Measurements from ENCODE around the gene QSOX2. TPM values are rescaled to one million over a fixed set of nuclear protein-coding genes. Genes with fewer than 3 reads are reported as not detected.

QSOX2 gene
- total RNA-seq, 4 donors from 2014 or later: 5.6 to 18.5 (median 6.6) TPM

DNA sequence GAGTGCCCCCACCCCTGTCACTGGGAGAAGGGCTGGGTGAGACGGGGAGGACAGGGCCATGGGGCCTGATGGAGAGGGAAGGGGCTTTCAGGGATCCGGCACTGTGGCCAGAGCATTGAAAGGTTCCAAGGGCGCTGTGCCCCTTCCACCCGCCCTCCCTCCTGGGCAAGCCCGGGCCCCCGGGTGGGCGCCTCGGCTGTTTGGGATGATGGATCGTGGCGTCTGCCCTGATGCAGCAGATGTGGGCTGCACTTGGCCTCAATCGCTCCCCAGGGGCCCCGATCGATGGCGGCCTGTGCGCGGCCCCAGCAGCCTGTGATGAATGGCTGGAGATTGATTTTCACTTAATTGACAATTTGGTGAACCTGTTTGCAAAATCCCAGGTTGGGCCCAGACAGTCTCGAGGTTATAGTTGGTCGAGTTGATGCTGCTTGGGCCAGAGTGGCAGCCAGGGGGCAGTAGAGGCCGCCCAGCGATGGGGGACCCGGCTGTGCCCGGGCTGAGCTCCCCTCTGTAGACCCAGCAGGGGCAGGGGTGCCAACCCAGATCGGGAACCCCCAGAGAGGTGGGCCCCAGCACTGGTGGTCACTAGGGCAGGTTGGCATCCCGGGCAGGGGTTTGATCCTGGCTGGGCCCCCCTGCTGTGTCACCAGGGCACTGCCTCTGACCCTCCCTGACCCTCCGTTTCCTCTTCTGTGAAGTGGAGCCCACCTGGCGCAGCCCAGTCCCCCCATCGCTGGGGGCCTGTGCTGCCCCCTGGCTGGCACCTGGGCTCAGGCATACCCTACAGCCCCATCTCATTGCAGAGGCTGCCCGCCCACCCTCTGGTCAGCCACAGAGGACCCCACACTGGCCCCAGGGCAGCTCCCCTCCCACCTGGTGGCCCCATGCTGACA, 75.4 kb downstream of the QSOX2 start:
- TF ChIP-seq, protein P1, sequence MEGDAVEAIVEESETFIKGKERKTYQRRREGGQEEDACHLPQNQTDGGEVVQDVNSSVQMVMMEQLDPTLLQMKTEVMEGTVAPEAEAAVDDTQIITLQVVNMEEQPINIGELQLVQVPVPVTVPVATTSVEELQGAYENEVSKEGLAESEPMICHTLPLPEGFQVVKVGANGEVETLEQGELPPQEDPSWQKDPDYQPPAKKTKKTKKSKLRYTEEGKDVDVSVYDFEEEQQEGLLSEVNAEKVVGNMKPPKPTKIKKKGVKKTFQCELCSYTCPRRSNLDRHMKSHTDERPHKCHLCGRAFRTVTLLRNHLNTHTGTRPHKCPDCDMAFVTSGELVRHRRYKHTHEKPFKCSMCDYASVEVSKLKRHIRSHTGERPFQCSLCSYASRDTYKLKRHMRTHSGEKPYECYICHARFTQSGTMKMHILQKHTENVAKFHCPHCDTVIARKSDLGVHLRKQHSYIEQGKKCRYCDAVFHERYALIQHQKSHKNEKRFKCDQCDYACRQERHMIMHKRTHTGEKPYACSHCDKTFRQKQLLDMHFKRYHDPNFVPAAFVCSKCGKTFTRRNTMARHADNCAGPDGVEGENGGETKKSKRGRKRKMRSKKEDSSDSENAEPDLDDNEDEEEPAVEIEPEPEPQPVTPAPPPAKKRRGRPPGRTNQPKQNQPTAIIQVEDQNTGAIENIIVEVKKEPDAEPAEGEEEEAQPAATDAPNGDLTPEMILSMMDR (IDR thresholded peaks at IDR 0.05): no peak
- ATAC-seq (ENCODE audit: low FRiP score) (peak; percentile 12), DNase-seq (ENCODE audit: low spot score) (no peak)

- no peak for DNase-seq (ENCODE audit: low spot score)
Observed at GRCh38 chr9:136169495-136169894, 76.1 kb downstream of the QSOX2 start.

DNA sequence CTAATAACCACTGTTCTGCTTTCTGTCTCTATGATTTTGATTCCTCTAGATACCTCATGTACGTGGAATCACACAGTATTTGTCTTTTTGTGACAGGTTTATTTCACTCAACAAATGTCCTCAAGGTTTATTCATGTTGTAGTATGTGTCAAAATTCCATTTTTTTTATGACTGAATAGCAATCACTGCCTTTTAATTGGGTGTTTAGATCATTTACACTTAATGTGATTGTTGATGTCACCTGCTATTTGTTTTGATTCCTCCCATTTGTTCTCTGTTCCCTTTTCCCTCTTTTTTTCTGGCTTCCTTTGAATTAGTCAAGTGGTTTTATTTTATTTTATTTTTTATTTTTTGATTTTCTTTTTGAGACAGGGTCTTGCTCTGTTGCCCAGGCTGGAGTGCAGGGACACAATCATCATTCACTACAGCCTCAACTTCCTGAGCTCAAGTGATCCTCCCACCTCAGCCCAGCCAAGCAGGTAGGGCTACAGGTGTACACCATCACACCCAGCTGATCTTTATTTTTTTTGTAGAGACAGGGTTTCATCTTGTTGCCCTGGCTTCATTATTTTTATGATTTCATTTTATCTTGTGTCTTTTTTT, 82.3 kb downstream of the QSOX2 start:
- ATAC-seq (ENCODE audit: low FRiP score): no peak
- TF ChIP-seq, protein P1 (IDR thresholded peaks at IDR 0.05): no peak
- no peak for DNase-seq (ENCODE audit: low spot score)

More at GRCh38 chr9:136169495-136169894, 76.1 kb downstream of the QSOX2 start:
- ATAC-seq (ENCODE audit: low FRiP score): no peak
- TF ChIP-seq, protein P1 (IDR thresholded peaks at IDR 0.05): no peak

- no peak for ATAC-seq (ENCODE audit: low FRiP score)
- no peak for DNase-seq (ENCODE audit: low spot score)
- TF ChIP-seq, protein P1 (IDR thresholded peaks at IDR 0.05): no peak
Observed at GRCh38 chr9:136160995-136161610, 84.5 kb downstream of the QSOX2 start.

DNA sequence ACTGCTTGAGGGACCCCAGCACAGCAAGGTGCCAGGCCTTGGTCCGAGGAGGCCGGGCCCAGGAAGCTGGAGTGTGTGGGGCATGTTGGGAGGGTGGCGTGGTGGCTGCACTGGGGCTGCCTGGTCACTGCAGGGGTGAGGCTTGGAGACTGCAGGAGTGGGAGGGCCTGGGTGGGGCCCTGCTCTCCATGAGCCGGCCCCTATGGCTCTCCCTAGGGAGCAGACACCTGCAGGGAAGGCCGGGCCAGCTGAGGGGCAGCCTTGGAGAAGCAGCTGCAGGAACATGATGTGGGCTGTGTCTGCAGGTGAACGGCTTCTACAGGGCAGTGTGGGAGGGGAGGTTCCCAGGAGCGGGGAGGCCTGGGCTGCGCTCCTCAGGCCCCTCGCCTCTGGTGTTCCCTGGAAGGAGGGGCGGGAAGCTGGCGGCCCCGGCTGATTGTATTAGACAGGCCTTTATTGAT, 85.2 kb downstream of the QSOX2 start:
- ATAC-seq (ENCODE audit: low FRiP score): no peak
- DNase-seq (ENCODE audit: low spot score): no peak
- TF ChIP-seq, protein P1 (IDR thresholded peaks at IDR 0.05): no peak

DNA sequence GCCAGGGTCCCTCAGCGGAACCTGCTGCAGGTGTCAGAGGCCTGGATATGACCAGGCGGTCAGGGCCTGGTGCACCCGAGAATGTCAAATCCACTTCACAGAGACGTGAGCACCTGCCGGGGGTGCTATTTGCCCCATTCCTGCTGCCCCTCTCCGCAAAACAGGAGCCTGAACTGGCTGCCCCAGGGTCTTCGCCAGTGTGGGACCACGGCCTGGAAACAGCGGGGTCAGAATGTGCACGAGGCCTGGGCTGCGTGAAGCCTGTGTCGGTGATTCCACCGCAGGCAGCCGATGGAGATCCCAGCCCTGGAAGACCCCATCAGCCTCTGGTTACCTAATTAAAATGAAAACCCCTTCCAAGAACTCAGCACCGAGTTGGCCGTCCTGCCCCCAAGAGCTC, 85.8 kb downstream of the QSOX2 start:
- no peak for DNase-seq (ENCODE audit: low spot score)
- TF ChIP-seq, protein P1 (IDR thresholded peaks at IDR 0.05): no peak
- ATAC-seq (ENCODE audit: low FRiP score): no peak
